Measurements from ENCODE around the gene KCNN2. TPM values are rescaled to one million over a fixed set of nuclear protein-coding genes. Genes with fewer than 3 reads are reported as not detected.

Gene KCNN2
- total and polyA plus RNA-seq, 2 of the 8 experiments (the other 6 are each of a cell fraction or from before 2014, with no cell fraction given) = 13.1 to 18.6 TPM

GRCh38 chr5:114367029-114367428 is 5.2 kb downstream of the KCNN2 start:
- no peak overlapping the region for H2AK5ac ChIP-seq (ENCODE audit: low read depth, low read length)
- no peak overlapping the region for H2BK5ac ChIP-seq (ENCODE audit: low read depth, low read length)
- H3K9me3 ChIP-seq (ENCODE audit: insufficient read depth in 2 of 2, low read depth in 1 of 2, low read length in 1 of 2) = no peaks in the 10 kb centered on the region
- peaks cover 0 to 67% (median 1%) of the 10 kb centered on the region in 4 experiments; a peak in 3 of 8 replicates for H3K36me3 ChIP-seq (ENCODE audit: control insufficient read depth in 2 of 4, insufficient read depth in 4 of 4, low read length in 3 of 4)
- no peak overlapping the region for H3K27ac ChIP-seq (ENCODE audit: low read depth, low read length)
- H4K5ac ChIP-seq (ENCODE audit: insufficient read length, low read depth, low read length) = no peak overlapping the region
- 88% methylated on average over 2 of the region's 2 CpGs; no CpG with 5 or more reads in 1 of the 2 experiments for WGBS, 2 experiments (ENCODE audit: extremely low coverage in 1 of 2, insufficient coverage in 1 of 2, insufficient read length in 1 of 2, insufficient replicate concordance in 2 of 2, low coverage in 1 of 2, low lambda C conversion rate in 2 of 2, missing lambda C conversion rate in 1 of 2)
- no peak overlapping the region for H2BK120ac ChIP-seq (replicated peaks; ENCODE audit: low read depth, low read length)
- H2BK15ac ChIP-seq (ENCODE audit: low read length) = no peak overlapping the region
- H3K18ac ChIP-seq (ENCODE audit: extremely low read depth, low read length) = no peak overlapping the region
- ChIA-PET CTCF (ENCODE audit: partially characterized antibody) (interaction anchor here (1.1 to 12.4 kb wide), 7 partner anchors 8 to 266 kb away, joined by 3 to 176 read pairs (median 4); no protein-coding TSS in a partner anchor), POLR2A (ENCODE audit: partially characterized antibody) (interaction anchor here (1.2 kb wide), 3 partner anchors 10 to 75 kb away, joined by 3 to 4 read pairs (median 3); no protein-coding TSS in a partner anchor)
- H3K14ac ChIP-seq (ENCODE audit: insufficient read length) = no peak overlapping the region
- no peak overlapping the region for H4K91ac ChIP-seq (replicated peaks; ENCODE audit: insufficient read length, low read length)
- H3K79me1 ChIP-seq (ENCODE audit: low read depth, low read length) = peaks cover 2% of the 10 kb centered on the region; the same call in 1 of the 2 replicates
- H2AFZ ChIP-seq (ENCODE audit: low read length) = no peak overlapping the region
- no peak overlapping the region for H3K23ac ChIP-seq (ENCODE audit: insufficient read length)
- H4K8ac ChIP-seq (ENCODE audit: extremely low read depth, insufficient read depth, low read length) = no peak overlapping the region
- no peak overlapping the region for H3K9ac ChIP-seq (replicated peaks in 1 of 4; ENCODE audit: extremely low read depth in 1 of 4, low read depth in 3 of 4, low read length in 3 of 4)
- no peaks in the 10 kb centered on the region; a peak in 2 of 7 replicates for H3K4me1 ChIP-seq (replicated peaks in 1 of 4; ENCODE audit: control insufficient read depth in 3 of 4, insufficient read depth in 4 of 4, low read length in 3 of 4)
- no peak for DNase-seq (ENCODE audit: low read depth in 1 of 2, low spot score in 2 of 2)
- no peak overlapping the region for H2BK20ac ChIP-seq (ENCODE audit: low read length)
- peaks cover 0 to 3% of the 10 kb centered on the region in 2 experiments for H4K20me1 ChIP-seq (replicated peaks in 1 of 2; ENCODE audit: control insufficient read depth in 1 of 2, insufficient read depth in 2 of 2, low read length in 2 of 2)
- no peak overlapping the region for H3K4ac ChIP-seq (replicated peaks; ENCODE audit: insufficient read length, low read depth, low read length)
- no peak for FAIRE-seq
- H3K4me3 ChIP-seq (ENCODE audit: extremely low read depth in 1 of 4, insufficient read depth in 2 of 4, low read depth in 3 of 4, low read length in 4 of 4) = no peak overlapping the region
- no peak overlapping the region for H3K56ac ChIP-seq (replicated peaks; ENCODE audit: insufficient read length, low read depth, low read length)
- H3K27me3 ChIP-seq (replicated peaks in 1 of 4; ENCODE audit: control insufficient read depth in 3 of 4, extremely low read depth in 1 of 4, insufficient read depth in 3 of 4, low read length in 3 of 4) = peaks cover 0 to 4% (median 0%) of the 10 kb centered on the region in 4 experiments; a peak in 1 of 7 replicates
- TF ChIP-seq POLR2A (IDR thresholded peaks at IDR 0.05; ENCODE audit: control extremely low read depth in 1 of 2, low read depth in 2 of 2, low read length in 2 of 2) = no peak
- no peak for TF ChIP-seq CHD2 (IDR thresholded peaks at IDR 0.05; ENCODE audit: low read length)
- no peak for TF ChIP-seq RXRA (IDR thresholded peaks at IDR 0.05; ENCODE audit: insufficient read depth, low read depth, low read length)
- TF ChIP-seq SP2 (IDR thresholded peaks at IDR 0.05; ENCODE audit: low read length) = no peak
- TF ChIP-seq TEAD4 (IDR thresholded peaks at IDR 0.05; ENCODE audit: low read depth, low read length) = no peak
- TF ChIP-seq SUZ12 (IDR thresholded peaks at IDR 0.05; ENCODE audit: low read length) = no peak
- TF ChIP-seq SAP30 (IDR thresholded peaks at IDR 0.05; ENCODE audit: insufficient read depth, insufficient replicate concordance, low read length) = no peak
- no peak for TF ChIP-seq RNF2 (IDR thresholded peaks at IDR 0.05; ENCODE audit: borderline replicate concordance, low read depth, low read length, missing control alignments, poor library complexity, severe bottlenecking)
- no peak for TF ChIP-seq SIRT6 (IDR thresholded peaks at IDR 0.05; ENCODE audit: low read length)
- no peak for TF ChIP-seq GTF2F1 (IDR thresholded peaks at IDR 0.05; ENCODE audit: borderline replicate concordance, low read depth, low read length)
- TF ChIP-seq FOSL1 (IDR thresholded peaks at IDR 0.05; ENCODE audit: insufficient read depth, low read depth, low read length) = no peak
- TF ChIP-seq CBX8 (IDR thresholded peaks at IDR 0.05; ENCODE audit: borderline replicate concordance, low read depth, low read length) = no peak
- no peak for TF ChIP-seq SRF (IDR thresholded peaks at IDR 0.05; ENCODE audit: low read depth, low read length)
- no peak for TF ChIP-seq HDAC2 (IDR thresholded peaks at IDR 0.05; ENCODE audit: borderline replicate concordance in 1 of 2, low read depth in 2 of 2, low read length in 2 of 2)
- H3K79me2 ChIP-seq (ENCODE audit: control insufficient read depth in 1 of 2, insufficient read depth in 2 of 2, low read length in 2 of 2) = peaks cover 6 to 90% of the 10 kb centered on the region in 2 experiments; a peak in 3 of 4 replicates
- H3K23me2 ChIP-seq (ENCODE audit: low read depth, low read length) = peaks cover 8% of the 10 kb centered on the region; the same call in 1 of the 2 replicates
- no peak overlapping the region for H2BK12ac ChIP-seq (ENCODE audit: low read depth, low read length)
- H3K4me2 ChIP-seq (ENCODE audit: insufficient read depth in 1 of 2, low read depth in 2 of 2, low read length in 2 of 2) = no peak overlapping the region
